ENCODE measurements around the gene EIF2B2.

Gene EIF2B2

GRCh38 chr14:75046275-75046674, 43.6 kb downstream of the EIF2B2 start:
- no peak for DNase-seq

GRCh38 chr14:75046899-75047298, 44.2 kb downstream of the EIF2B2 start:
- DNase-seq, result no peak

- DNase-seq, result no peak
Measured at GRCh38 chr14:75047506-75047905, 44.8 kb downstream of the EIF2B2 start.

GRCh38 chr14:75048101-75048500, 45.4 kb downstream of the EIF2B2 start:
- DNase-seq, result no peak

- no peak for DNase-seq
Measured at GRCh38 chr14:75049136-75049535, 46.4 kb downstream of the EIF2B2 start.

GRCh38 chr14:75049731-75050201, 47.0 kb downstream of the EIF2B2 start:
- DNase-seq, result no peak

GRCh38 chr14:75050852-75051555, 48.3 kb downstream of the EIF2B2 start, which contains the start of gene MLH3:
Gene MLH3 (minus strand): TSS chr14:75051467. CDS start chr14:75049655, 1,812 bp downstream.
- DNase-seq, result peak; percentile 90

GRCh38 chr14:75051556-75051899, 48.8 kb downstream of the EIF2B2 start:
- DNase-seq, result no peak

- DNase-seq, result no peak
Measured at GRCh38 chr14:75053396-75054291, 50.9 kb downstream of the EIF2B2 start.

- no peak for DNase-seq
Measured at GRCh38 chr14:75054421-75054820, 51.7 kb downstream of the EIF2B2 start.

GRCh38 chr14:75059642-75060041, 56.9 kb downstream of the EIF2B2 start:
- DNase-seq, result no peak

- DNase-seq, result no peak
Measured at GRCh38 chr14:75060420-75060819, 57.7 kb downstream of the EIF2B2 start.

Data from activated CD8-positive, alpha-beta memory T cell treated with anti-CD3 and anti-CD28 coated beads, Interleukin-2, amount 50 U/mL, for 48 hours (primary cell).